Fibroblast of pulmonary artery (primary cell): ENCODE data around the gene TECR.
A peak's percentile ranks its signal among the peaks of the same experiment; 100 is the strongest.

Experiments used
- DNase-seq: peaks from one replicate; pipeline ENCODE4 v3.0.0-alpha.2; 2010; ENCODE audit warnings: low read depth
- H3K4me3 ChIP-seq: replicated peaks from 2 replicates; pipeline ENCODE4 v1.5.1; 2011; ENCODE audit warnings: low read depth, mild to moderate bottlenecking, control low read depth, low read length, moderate library complexity
- CTCF ChIP-seq: IDR thresholded peaks from 2 replicates; pipeline ENCODE4 v1.5.1; 2011; ENCODE audit warnings: mild to moderate bottlenecking, control low read depth, low read length, inconsistent platforms; ENCODE audit errors: missing control alignments

Gene TECR

GRCh38 chr19:14529254-14530004 lies at the start of gene TECR:
TSS of gene TECR (plus strand) at chr19:14529594. CDS start at chr19:14529697, 103 bp downstream.
- H3K4me3 ChIP-seq = peak within 1 kb of the TSS; percentile 98
- DNase-seq = peak; percentile 100
- TF ChIP-seq CTCF = no peak

GRCh38 chr19:14479975-14480699 lies 49.3 kb upstream of the TECR start:
- no peak overlapping the region for H3K4me3 ChIP-seq
- peak; percentile 72 for TF ChIP-seq CTCF
- no peak for DNase-seq

- no peak for DNase-seq
- H3K4me3 ChIP-seq = no peak overlapping the region
- TF ChIP-seq CTCF = no peak
Measured at GRCh38 chr19:14480700-14481079, 48.7 kb upstream of the TECR start.

GRCh38 chr19:14482172-14482941 lies 47.0 kb upstream of the TECR start:
- no peak for TF ChIP-seq CTCF
- DNase-seq = no peak
- H3K4me3 ChIP-seq = no peak overlapping the region

GRCh38 chr19:14487370-14488125 lies 41.8 kb upstream of the TECR start:
- TF ChIP-seq CTCF = no peak
- DNase-seq = no peak
- H3K4me3 ChIP-seq = no peak overlapping the region

GRCh38 chr19:14492756-14493337 lies 36.5 kb upstream of the TECR start:
- DNase-seq = no peak
- H3K4me3 ChIP-seq = no peak overlapping the region
- no peak for TF ChIP-seq CTCF
